AG08396 (cell line): Measurements from ENCODE around the gene GRK3.

Experiments used
- DNase-seq: peaks from one replicate; pipeline ENCODE4 v3.0.0; 2012; ENCODE audit warnings: low spot score, mixed read lengths

Gene GRK3

GRCh38 chr22:25736378-25737011, 172.0 kb downstream of the GRK3 start:
- DNase-seq: no peak

DNA sequence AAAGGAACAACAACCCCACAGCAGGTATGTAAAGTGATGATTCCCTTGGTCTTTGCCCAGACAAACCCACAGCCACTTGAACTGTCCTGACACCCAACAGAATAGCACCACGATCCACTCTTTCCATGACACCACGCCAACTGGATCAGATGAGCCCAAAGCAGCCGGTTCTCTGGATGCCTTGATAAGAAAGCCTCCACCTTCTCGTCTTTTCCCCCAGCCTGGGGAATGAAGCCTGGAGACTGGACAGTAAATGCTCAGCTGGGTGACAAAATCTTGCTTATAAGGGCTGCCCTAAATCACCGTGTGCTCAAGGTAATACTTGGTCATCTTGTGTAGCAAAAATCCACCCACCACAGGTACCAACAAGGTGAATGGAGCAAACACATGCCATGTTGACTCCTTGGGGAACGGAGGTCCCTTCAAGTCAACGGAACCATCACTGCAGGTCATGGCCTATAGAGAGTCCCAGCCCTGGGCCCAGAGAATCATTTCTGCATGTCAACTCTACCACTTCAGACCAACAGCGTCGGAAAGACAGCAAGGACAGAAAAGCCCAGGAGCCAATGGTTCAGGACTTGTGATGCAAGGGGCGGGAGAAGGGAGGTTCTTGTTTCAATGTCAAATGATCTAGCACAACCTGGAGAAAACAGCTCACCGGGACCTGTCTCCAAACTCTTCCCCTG, 175.3 kb downstream of the GRK3 start:
- DNase-seq: no peak

- no peak for DNase-seq
These were observed 177.5 kb downstream of the GRK3 start, which contains the start of gene MYO18B for GRCh38 chr22:25741692-25742626. Gene MYO18B, plus strand, starts transcription at chr22:25742188. Its CDS starts 18,905 bp downstream, at chr22:25761093.

DNA sequence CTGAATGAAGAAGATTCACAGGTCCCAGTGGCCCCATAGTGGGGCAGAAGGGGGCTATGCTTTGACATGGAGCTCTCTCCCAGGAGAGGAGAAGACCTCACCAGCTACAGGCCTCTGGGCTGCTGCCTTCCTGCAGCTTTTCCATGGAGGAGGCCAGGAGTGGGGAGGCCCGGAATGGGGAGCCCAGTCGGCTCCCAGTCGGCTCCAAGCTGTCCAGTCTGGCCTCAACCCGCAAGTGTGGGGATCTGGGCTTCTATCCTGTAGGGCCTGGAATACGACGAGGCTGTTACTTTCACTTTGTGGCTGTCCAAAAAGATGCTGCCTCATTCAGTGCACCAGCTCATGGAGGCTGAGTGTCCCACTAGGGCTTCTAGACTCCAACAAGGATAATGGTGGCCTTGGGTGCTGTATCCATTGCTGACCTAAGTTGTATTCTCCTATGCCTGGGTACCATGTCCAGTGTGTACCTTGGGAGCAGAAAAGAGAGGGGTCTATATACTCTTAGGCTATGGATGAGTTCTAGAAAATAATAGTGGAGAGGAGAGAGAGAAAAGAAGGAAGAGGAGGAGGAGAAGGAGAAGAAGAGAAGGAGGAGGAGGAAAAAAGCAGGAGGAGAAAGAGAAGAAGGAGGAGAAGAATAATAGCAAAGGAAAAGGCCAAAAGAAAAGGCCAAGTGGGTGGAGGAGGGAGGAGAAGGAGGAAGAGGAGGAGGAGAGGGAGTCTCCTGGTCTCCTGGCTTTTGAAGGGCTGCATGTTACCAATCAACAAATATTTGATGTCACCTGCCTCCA, 178.6 kb downstream of the GRK3 start:
- DNase-seq: no peak

GRCh38 chr22:25744694-25745093, 180.2 kb downstream of the GRK3 start:
- DNase-seq: no peak

- no peak for DNase-seq
These were observed 181.0 kb downstream of the GRK3 start for GRCh38 chr22:25745341-25746011.

DNA sequence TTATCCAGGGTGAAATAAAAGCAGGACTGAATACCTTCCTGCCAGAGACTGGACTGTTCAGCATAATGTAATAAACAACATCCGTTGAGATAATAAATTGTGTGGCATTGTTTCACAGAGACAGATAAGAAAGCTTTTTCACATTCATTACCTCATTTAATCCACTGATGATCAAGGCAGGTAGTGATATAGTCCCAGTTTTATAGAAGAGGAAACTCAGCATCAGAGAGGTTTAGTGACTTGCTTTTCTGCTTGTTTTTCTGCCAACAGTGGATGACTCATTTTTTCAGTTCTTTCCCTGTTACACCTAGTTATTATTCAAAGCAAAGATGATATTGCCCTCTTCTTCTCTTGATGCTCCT, 181.5 kb downstream of the GRK3 start:
- no peak for DNase-seq

DNA sequence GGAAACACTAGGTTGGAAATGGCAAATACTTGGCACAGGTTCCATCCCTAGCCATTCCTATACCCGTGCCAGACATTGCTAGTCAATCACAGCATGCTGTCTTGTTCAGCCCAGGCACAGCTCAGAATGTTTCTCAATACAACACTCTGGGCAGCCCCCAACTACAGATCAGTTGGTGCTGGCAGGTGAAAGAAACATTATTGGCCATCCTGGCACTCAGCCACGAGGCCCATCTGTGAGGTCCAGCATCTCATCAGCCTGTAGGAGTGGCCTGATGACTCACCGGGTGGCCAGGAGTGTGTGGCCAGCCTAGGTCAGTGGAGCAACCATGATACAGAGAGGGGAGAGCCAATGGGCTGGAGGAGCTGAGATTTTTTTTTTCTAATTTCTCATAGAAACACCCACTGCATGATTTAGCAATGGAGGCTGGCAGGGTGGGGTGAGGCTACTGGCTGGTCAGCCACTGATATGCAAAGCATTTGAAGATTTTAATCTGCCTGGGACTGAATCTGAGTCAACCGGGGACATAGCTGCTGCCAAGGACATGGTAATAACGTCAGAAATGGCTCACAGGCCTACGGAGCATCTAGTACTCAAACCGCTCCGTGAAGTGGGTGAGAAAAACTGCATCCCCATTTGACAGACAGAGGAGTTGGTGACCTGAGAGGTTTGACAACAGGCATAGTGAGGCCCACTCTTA, 182.9 kb downstream of the GRK3 start:
- DNase-seq: peak; percentile 93

GRCh38 chr22:25748140-25748539, 183.7 kb downstream of the GRK3 start:
- DNase-seq: no peak

GRCh38 chr22:25748704-25749103, 184.2 kb downstream of the GRK3 start:
- no peak for DNase-seq

DNA sequence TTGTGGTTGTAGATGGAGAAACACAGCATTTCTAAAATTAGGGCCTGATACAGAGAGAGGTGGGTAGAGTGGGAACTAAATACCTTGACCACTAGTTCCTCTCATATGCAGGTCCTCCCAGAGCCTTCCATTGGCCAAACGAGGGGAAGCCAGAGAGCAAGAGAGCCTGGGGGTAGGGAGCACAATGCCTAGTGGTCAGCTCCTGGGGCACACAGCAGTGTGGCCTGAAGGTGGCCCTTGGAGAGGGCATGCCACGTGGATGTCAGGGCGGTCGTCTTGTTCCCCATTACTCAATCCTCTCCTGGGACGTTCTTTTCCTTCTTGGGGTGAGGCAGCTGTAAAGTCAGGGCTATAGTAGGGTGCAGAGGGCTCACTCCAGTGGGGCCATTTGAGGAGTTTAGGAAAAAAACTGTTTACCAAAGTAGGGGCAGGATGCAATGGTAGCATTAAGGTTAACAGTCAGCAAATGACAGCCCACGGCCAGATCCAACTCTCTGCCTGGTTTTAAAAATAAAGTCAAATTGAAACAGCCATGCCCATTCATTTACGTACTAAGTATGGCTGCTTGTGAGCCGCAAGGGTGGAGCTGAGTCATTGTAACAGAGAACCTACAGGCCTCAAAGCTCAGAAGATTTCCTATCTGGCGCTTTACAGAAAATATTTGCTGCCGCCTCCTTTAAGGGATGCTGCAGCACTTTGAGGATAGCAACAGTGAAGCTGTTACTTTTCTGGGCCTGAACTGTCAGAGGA, 185.1 kb downstream of the GRK3 start:
- DNase-seq: no peak

- no peak for DNase-seq
These were observed 186.2 kb downstream of the GRK3 start for GRCh38 chr22:25750569-25751173.

DNA sequence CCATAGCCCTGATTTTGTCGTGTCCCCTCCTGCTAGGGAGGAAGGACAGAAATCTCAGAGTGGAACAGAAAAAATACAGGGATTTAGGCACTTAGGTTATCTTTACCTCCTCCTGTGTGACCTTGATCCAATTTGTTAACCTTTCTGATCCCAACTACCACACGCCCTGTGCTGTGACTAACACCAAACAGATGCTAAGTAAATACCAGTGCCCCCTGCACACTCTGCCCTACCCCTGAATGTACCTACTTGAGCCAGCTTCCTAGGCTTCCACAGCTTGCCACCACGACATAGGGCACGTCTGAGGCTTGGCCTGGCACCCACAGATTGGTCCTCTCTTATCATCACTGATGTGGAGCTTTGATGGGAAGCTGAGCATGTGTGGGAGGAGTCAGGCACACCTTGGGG, 186.7 kb downstream of the GRK3 start:
- no peak for DNase-seq

DNA sequence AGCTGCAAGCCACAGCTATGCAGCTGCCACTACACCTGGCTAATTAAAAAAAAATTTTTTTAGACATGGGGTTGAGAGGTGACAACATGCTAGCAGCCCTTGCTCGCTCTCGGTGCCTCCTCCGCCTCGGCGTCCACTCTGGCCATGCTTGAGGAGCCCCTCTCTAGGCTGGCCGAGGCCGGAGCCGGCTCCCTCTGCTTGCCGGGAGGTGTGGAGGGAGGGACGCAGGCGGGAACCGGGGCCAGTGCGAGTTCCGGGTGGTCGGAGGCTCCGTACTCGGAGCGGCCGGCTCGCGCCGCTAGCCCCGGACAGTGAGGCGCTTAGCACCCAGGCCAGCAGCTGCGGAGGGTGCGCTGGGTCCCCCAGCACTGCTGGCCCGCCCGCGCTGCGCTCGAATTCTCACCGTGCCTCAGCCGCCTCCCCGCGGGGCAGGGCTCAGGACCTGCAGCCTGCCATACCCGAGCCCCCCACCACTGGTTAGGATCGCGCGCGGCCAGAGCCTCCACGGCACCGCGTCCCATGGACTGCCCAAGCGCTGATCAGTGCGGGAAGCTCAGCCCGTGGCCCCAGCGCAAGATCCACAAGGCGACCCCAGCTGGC, 188.2 kb downstream of the GRK3 start:
- no peak for DNase-seq

- DNase-seq: no peak
These were observed 188.8 kb downstream of the GRK3 start for GRCh38 chr22:25753252-25753651.

DNA sequence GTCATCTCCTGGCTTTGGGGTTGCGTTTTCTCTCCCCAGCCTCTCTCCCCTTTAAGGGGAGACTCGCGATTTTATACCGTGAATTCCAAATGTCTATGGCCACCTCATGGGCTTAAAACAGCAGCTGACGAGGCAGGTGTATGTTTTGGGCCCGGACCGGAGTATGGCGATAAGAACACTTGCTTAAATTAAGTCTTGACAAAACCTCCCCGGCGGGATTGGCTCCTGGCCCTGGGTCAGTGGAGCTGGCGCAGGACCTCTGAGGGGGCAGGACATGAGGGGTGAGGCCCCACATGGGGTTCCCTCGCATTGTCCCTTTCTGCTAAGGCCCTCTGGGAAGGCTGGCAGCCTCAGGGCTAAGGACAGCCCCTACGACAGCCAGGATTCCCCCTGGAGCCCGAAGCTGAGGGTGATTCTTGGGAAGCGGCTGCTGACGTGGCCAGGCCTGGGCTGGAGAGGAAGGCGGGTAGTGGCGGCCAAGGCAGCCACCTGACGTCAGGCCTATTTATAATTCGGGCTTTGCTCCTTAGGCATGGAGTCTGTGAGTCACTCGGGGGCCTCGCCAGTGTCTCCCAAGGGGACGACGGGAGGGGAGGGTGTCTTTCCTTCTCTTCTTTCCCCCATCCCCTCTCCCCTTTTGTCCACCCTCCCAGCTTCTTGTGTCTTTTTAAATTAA, 190.2 kb downstream of the GRK3 start:
- peak; percentile 88 for DNase-seq

- no peak for DNase-seq
These were observed 193.2 kb downstream of the GRK3 start for GRCh38 chr22:25757686-25758085.

GRCh38 chr22:25758316-25758715, 193.8 kb downstream of the GRK3 start:
- DNase-seq: no peak

DNA sequence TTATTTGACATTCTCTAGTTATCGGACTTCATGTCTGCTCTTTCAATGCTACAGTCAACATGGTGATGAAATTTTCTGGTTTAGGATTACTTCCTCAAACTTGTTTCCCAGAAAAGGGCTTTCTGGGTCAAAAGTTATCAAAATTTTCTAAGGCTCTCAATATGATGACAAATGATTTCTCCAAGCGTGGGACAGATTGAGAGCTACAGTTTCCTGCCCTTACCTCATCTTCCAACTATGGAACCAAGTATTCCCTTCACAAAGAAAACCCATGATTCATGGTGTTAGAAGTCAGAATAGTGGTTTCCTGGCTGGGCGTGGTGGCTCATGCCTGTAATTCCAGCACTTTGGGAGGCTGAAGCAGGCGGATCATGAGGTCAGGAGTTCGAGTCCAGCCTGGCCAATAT, 195.4 kb downstream of the GRK3 start:
- peak; percentile 83 for DNase-seq
